Esophagus muscularis mucosa (tissue), 4 donors: ENCODE measurements around the gene NUP205.

Experiments used
- EP300 ChIP-seq: sonication (generic); formaldehyde crosslinking; IDR thresholded peaks from one replicate; pipeline ENCODE4 v1.6.1; 2017; ENCODE audit warnings: antibody characterized with exemption
- POLR2A ChIP-seq: fragments of 450-650 bp; IDR thresholded peaks from one replicate; pipeline ENCODE4 v1.6.1; 2017; ENCODE audit warnings: antibody characterized with exemption, moderate library complexity, mild to moderate bottlenecking, low read depth
- POLR2AphosphoS5 ChIP-seq, 2 donors: sonication (generic); formaldehyde crosslinking; IDR thresholded peaks; one replicate each; pipeline ENCODE4 v1.6.1; 2017; ENCODE audit warnings: antibody characterized with exemption in 2 of 2
- TF ChIP-seq, protein P1 (sequence below), 3 experiments: fragments of 200-600 bp in 2 of 3; fragments of 450-650 bp in 1 of 3; sonication (generic) in 2 of 3; IDR thresholded peaks; one replicate each; pipeline ENCODE4 v1.5.1; 2017 to 2019; ENCODE audit warnings: antibody characterized with exemption in 3 of 3, mild to moderate bottlenecking in 2 of 3, moderate library complexity in 1 of 3

DNA sequence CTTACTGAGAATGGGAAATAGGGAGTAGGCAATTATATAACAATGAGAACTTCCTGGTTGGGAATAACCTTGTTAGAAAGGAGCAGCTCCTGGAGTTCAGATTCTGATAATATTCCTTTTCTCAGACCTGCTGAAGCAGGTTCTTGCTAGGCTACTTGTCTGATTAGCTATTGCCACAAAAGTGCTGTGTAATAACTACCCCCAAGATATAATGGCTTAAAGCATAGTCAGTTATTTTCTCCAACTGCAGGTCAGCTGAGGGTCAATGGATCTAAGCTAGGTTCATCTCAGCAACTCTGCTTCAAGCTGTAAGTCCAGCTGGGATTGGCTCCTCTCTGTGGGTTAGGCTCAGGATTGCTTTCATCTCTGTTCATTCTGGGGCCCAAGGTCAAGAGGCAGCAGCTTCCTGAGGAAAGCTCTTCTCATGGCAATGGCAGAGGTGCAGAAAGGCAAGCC is 38.5 kb upstream of the NUP205 start:
- TF ChIP-seq, protein P1, sequence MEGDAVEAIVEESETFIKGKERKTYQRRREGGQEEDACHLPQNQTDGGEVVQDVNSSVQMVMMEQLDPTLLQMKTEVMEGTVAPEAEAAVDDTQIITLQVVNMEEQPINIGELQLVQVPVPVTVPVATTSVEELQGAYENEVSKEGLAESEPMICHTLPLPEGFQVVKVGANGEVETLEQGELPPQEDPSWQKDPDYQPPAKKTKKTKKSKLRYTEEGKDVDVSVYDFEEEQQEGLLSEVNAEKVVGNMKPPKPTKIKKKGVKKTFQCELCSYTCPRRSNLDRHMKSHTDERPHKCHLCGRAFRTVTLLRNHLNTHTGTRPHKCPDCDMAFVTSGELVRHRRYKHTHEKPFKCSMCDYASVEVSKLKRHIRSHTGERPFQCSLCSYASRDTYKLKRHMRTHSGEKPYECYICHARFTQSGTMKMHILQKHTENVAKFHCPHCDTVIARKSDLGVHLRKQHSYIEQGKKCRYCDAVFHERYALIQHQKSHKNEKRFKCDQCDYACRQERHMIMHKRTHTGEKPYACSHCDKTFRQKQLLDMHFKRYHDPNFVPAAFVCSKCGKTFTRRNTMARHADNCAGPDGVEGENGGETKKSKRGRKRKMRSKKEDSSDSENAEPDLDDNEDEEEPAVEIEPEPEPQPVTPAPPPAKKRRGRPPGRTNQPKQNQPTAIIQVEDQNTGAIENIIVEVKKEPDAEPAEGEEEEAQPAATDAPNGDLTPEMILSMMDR (IDR thresholded peaks at IDR 0.05), result no peak
- TF ChIP-seq POLR2A, result no peak
- TF ChIP-seq POLR2AphosphoS5 (IDR thresholded peaks at IDR 0.05), result no peak
- no peak for TF ChIP-seq EP300
